Measurements from ENCODE around the gene FREY1.

FREY1 gene

GRCh38 chr11:45928535-45929215 is 21.6 kb upstream of the FREY1 start:
- H4K20me1 ChIP-seq (ENCODE audit: insufficient read depth, low read length, poor library complexity, severe bottlenecking): no peaks in the 10 kb centered on the region
- H2AFZ ChIP-seq (ENCODE audit: low read length): no peak overlapping the region
- peaks cover 10% of the 10 kb centered on the region for H3K4me1 ChIP-seq (ENCODE audit: insufficient read depth, low read length, poor library complexity, severe bottlenecking)
- peaks cover 18% of the 10 kb centered on the region; the same call in 1 of the 2 replicates for H3K36me3 ChIP-seq (ENCODE audit: insufficient read depth, low read length)
- TF ChIP-seq CTCF (conservative IDR thresholded peaks at IDR 0.05; ENCODE audit: low read length) (no peak), EZH2phosphoT487 (IDR thresholded peaks at IDR 0.05; ENCODE audit: borderline replicate concordance) (no peak)
- no peaks in the 10 kb centered on the region for H3K79me2 ChIP-seq (ENCODE audit: insufficient read depth, low read length)
- H3K4me3 ChIP-seq (ENCODE audit: low read length, poor library complexity, severe bottlenecking): no peak overlapping the region
- no peak overlapping the region for H3K4me2 ChIP-seq (ENCODE audit: low read depth, low read length, poor library complexity, severe bottlenecking)
- no peaks in the 10 kb centered on the region for H3F3A ChIP-seq (ENCODE audit: low read depth)
- no peaks in the 10 kb centered on the region for H3K9me2 ChIP-seq (replicated peaks; ENCODE audit: low read depth, low read length)
- H3K9ac ChIP-seq (ENCODE audit: low read depth, low read length, poor library complexity, severe bottlenecking): no peak overlapping the region
- no peaks in the 10 kb centered on the region for H3K9me3 ChIP-seq (ENCODE audit: insufficient read depth, low read depth, low read length)
- no peaks in the 10 kb centered on the region for H3K27me3 ChIP-seq (ENCODE audit: insufficient read depth, low read length, poor library complexity, severe bottlenecking)

DNA sequence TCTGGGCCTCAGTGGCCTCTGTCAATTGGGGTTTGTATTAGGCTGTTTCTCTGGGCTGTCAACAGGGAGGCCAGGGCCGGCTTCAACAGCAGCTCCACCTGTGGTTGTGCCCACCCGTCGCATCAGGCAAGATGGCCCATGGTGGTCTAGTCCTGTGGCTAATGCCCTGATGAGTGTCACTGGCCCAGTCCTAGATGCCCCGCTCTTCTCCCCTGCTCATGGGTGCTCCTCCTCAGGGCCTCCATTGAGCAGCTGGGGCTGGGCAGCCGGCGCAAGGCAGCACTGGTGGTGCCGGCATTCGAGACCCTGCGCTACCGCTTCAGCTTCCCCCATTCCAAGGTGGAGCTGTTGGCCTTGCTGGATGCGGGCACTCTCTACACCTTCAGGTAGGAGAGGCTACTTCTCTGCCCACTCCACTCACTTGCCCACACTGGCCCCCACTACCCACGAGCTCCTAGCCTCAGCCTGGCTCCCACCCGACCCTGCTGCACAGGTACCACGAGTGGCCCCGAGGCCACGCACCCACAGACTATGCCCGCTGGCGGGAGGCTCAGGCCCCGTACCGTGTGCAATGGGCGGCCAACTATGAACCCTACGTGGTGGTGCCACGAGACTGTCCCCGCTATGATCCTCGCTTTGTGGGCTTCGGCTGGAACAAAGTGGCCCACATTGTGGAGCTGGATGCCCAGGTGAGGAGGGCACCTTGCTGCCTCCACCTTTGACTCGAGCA is 20.8 kb upstream of the FREY1 start:
- H3F3A ChIP-seq (ENCODE audit: low read depth): no peaks in the 10 kb centered on the region
- no peaks in the 10 kb centered on the region for H4K20me1 ChIP-seq (ENCODE audit: insufficient read depth, low read length, poor library complexity, severe bottlenecking)
- H3K4me2 ChIP-seq (ENCODE audit: low read depth, low read length, poor library complexity, severe bottlenecking): peak overlapping the region; percentile 41
- H3K9me3 ChIP-seq (ENCODE audit: insufficient read depth, low read depth, low read length): no peaks in the 10 kb centered on the region
- no peaks in the 10 kb centered on the region for H3K79me2 ChIP-seq (ENCODE audit: insufficient read depth, low read length)
- H3K27me3 ChIP-seq (ENCODE audit: insufficient read depth, low read length, poor library complexity, severe bottlenecking): no peaks in the 10 kb centered on the region
- H2AFZ ChIP-seq (ENCODE audit: low read length): no peak overlapping the region
- H3K36me3 ChIP-seq (ENCODE audit: insufficient read depth, low read length): peaks cover 10% of the 10 kb centered on the region; the same call in 1 of the 2 replicates
- no peak overlapping the region for H3K9ac ChIP-seq (ENCODE audit: low read depth, low read length, poor library complexity, severe bottlenecking)
- no peaks in the 10 kb centered on the region for H3K9me2 ChIP-seq (replicated peaks; ENCODE audit: low read depth, low read length)
- TF ChIP-seq EZH2phosphoT487 (IDR thresholded peaks at IDR 0.05; ENCODE audit: borderline replicate concordance) (no peak), CTCF (conservative IDR thresholded peaks at IDR 0.05; ENCODE audit: low read length) (no peak)
- peaks cover 10% of the 10 kb centered on the region for H3K4me1 ChIP-seq (ENCODE audit: insufficient read depth, low read length, poor library complexity, severe bottlenecking)
- H3K4me3 ChIP-seq (ENCODE audit: low read length, poor library complexity, severe bottlenecking): no peak overlapping the region

DNA sequence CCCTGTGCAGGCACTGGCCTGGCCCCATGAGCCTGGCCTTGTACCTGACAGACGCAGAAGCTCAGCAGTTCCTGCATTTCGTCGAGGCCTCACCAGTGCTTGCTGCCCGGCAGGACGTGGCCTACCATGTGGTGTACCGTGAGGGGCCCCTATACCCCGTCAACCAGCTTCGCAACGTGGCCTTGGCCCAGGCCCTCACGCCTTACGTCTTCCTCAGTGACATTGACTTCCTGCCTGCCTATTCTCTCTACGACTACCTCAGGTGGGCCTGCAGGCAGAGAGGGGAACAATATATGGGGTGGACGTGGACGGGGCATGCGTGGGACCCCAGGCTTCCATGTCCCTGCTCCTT is 20.2 kb upstream of the FREY1 start:
- no peaks in the 10 kb centered on the region for H3K9me3 ChIP-seq (ENCODE audit: insufficient read depth, low read depth, low read length)
- H3K27me3 ChIP-seq (ENCODE audit: insufficient read depth, low read length, poor library complexity, severe bottlenecking): no peaks in the 10 kb centered on the region
- no peaks in the 10 kb centered on the region for H3K9me2 ChIP-seq (replicated peaks; ENCODE audit: low read depth, low read length)
- H3K4me3 ChIP-seq (ENCODE audit: low read length, poor library complexity, severe bottlenecking): no peak overlapping the region
- peaks cover 6% of the 10 kb centered on the region; the same call in 1 of the 2 replicates for H3K36me3 ChIP-seq (ENCODE audit: insufficient read depth, low read length)
- H3F3A ChIP-seq (ENCODE audit: low read depth): no peaks in the 10 kb centered on the region
- peaks cover 10% of the 10 kb centered on the region for H3K4me1 ChIP-seq (ENCODE audit: insufficient read depth, low read length, poor library complexity, severe bottlenecking)
- H3K79me2 ChIP-seq (ENCODE audit: insufficient read depth, low read length): no peaks in the 10 kb centered on the region
- no peak overlapping the region for H2AFZ ChIP-seq (ENCODE audit: low read length)
- H3K9ac ChIP-seq (ENCODE audit: low read depth, low read length, poor library complexity, severe bottlenecking): no peak overlapping the region
- peak overlapping the region; percentile 41 for H3K4me2 ChIP-seq (ENCODE audit: low read depth, low read length, poor library complexity, severe bottlenecking)
- no peaks in the 10 kb centered on the region for H4K20me1 ChIP-seq (ENCODE audit: insufficient read depth, low read length, poor library complexity, severe bottlenecking)
- TF ChIP-seq CTCF (conservative IDR thresholded peaks at IDR 0.05; ENCODE audit: low read length): no peak
- no peak for TF ChIP-seq EZH2phosphoT487 (IDR thresholded peaks at IDR 0.05; ENCODE audit: borderline replicate concordance)

Measured in Loucy (cell line).